Effector memory CD4-positive, alpha-beta T cell (primary cell): ENCODE data around the gene OR5AS1.

ENCODE experiments used
- DNase-seq, 3 donors: peaks; one replicate each; pipeline ENCODE4 v3.0.0-alpha.2; 2020
- H3K27ac ChIP-seq: 2 replicates; pipeline ENCODE4 v1.7.0; 2013; ENCODE audit warnings: mild to moderate bottlenecking, low read length, moderate library complexity; ENCODE audit not compliant: insufficient read depth, poor library complexity, severe bottlenecking
- H3K27me3 ChIP-seq: replicated peaks from 2 replicates; pipeline ENCODE4 v1.7.0; 2013; ENCODE audit warnings: mild to moderate bottlenecking, low read length; ENCODE audit not compliant: insufficient read depth, control insufficient read depth, poor library complexity, severe bottlenecking
- H3K36me3 ChIP-seq: 2 replicates; pipeline ENCODE4 v1.7.0; 2013; ENCODE audit warnings: mild to moderate bottlenecking, low read length, moderate library complexity; ENCODE audit not compliant: control insufficient read depth, insufficient read depth
- H3K4me1 ChIP-seq: 2 replicates; pipeline ENCODE4 v1.7.0; 2013; ENCODE audit warnings: low read length, mild to moderate bottlenecking; ENCODE audit not compliant: control insufficient read depth, insufficient read depth, poor library complexity, severe bottlenecking
- H3K4me3 ChIP-seq: 2 replicates; pipeline ENCODE4 v1.7.0; 2013; ENCODE audit warnings: low read length, low read depth, mild to moderate bottlenecking; ENCODE audit not compliant: insufficient read depth, poor library complexity, severe bottlenecking
- H3K9me3 ChIP-seq: 2 replicates; pipeline ENCODE4 v1.7.0; 2013; ENCODE audit warnings: mild to moderate bottlenecking, low read length, moderate library complexity; ENCODE audit not compliant: control insufficient read depth

OR5AS1 gene

DNA sequence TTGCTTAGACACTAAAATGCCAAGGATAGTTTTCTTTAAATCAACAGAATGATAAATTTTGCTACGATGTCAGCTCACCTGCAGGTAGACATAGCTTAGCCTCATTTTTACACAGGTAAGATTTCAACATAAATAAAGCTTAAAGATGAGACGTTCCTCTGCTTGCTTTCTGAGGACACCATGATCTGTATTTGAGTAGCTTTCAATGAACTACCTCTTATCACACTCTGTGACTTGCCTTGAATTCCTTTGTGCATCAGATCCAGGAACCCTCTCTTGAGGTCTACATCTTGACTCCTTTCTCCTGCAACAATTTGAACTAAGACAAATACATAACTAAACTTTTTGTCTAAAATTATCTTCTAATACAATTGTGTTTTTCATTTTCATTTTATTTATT, 39.5 kb downstream of the OR5AS1 start:
- H3K4me1 ChIP-seq: no peaks in the 10 kb centered on the region
- H3K27me3 ChIP-seq: no peaks in the 10 kb centered on the region
- no peak for DNase-seq
- H3K9me3 ChIP-seq: no peaks in the 10 kb centered on the region
- H3K27ac ChIP-seq: no peak overlapping the region
- H3K4me3 ChIP-seq: no peak overlapping the region
- H3K36me3 ChIP-seq: no peaks in the 10 kb centered on the region
